GOT3 (cell line): Measurements from ENCODE around the gene SUSD4.
"Not testable (repeated sequence)": the region's sequence is repeated elsewhere in the genome, so short reads cannot be mapped to it uniquely, and the experiment has no call there.

Experiments used
- DNase-seq: peaks from one replicate; lab custom pipeline; 2025; ENCODE audit warnings: mixed read lengths; lab: John Stamatoyannopoulos, UW

SUSD4 gene

GRCh38 chr1:223363856-223364684, at the start of gene SUSD4:
Gene SUSD4, minus strand, starts transcription at chr1:223364176. Its CDS starts 751 bp downstream, at chr1:223363425.
- DNase-seq, result no peak

- no peak for DNase-seq
These were observed 49.2 kb upstream of the SUSD4 start for GRCh38 chr1:223413216-223413615.

- DNase-seq, result no peak
These were observed 47.7 kb upstream of the SUSD4 start for GRCh38 chr1:223411710-223412109.

- DNase-seq, result no peak
These were observed 47.3 kb upstream of the SUSD4 start for GRCh38 chr1:223411309-223411708.

GRCh38 chr1:223410036-223410435, 46.1 kb upstream of the SUSD4 start:
- DNase-seq, result no peak

GRCh38 chr1:223405507-223405906, 41.5 kb upstream of the SUSD4 start:
- DNase-seq, result no peak

GRCh38 chr1:223403184-223403815, 39.3 kb upstream of the SUSD4 start:
- DNase-seq, result no peak

- DNase-seq, result no peak
These were observed 38.8 kb upstream of the SUSD4 start for GRCh38 chr1:223402790-223403142.

- no peak for DNase-seq
These were observed 38.2 kb upstream of the SUSD4 start for GRCh38 chr1:223401873-223402789.

GRCh38 chr1:223399393-223399792, 35.4 kb upstream of the SUSD4 start:
- DNase-seq, result not testable (repeated sequence)

- no peak for DNase-seq
These were observed 30.7 kb upstream of the SUSD4 start for GRCh38 chr1:223394706-223395105.

- no peak for DNase-seq
These were observed 30.3 kb upstream of the SUSD4 start for GRCh38 chr1:223394242-223394641.

- DNase-seq, result no peak
These were observed 29.6 kb upstream of the SUSD4 start, which contains the start of gene CCDC185 for GRCh38 chr1:223393275-223394214. Gene CCDC185, plus strand, starts transcription at chr1:223393415. Its CDS starts 61 bp downstream, at chr1:223393476.

- DNase-seq, result no peak
These were observed 26.6 kb upstream of the SUSD4 start for GRCh38 chr1:223390618-223391017.

- no peak for DNase-seq
These were observed 22.0 kb upstream of the SUSD4 start for GRCh38 chr1:223386013-223386412.

- DNase-seq, result no peak
These were observed 14.8 kb upstream of the SUSD4 start for GRCh38 chr1:223378754-223379153.

GRCh38 chr1:223374064-223374610, 10.2 kb upstream of the SUSD4 start:
- no peak for DNase-seq

- DNase-seq, result no peak
These were observed 858 bp upstream of the SUSD4 start for GRCh38 chr1:223364685-223365382.

GRCh38 chr1:223363057-223363855, 720 bp downstream of the SUSD4 start:
- no peak for DNase-seq
